ENCODE data around the gene HIRIP3.

The HIRIP3 gene

DNA sequence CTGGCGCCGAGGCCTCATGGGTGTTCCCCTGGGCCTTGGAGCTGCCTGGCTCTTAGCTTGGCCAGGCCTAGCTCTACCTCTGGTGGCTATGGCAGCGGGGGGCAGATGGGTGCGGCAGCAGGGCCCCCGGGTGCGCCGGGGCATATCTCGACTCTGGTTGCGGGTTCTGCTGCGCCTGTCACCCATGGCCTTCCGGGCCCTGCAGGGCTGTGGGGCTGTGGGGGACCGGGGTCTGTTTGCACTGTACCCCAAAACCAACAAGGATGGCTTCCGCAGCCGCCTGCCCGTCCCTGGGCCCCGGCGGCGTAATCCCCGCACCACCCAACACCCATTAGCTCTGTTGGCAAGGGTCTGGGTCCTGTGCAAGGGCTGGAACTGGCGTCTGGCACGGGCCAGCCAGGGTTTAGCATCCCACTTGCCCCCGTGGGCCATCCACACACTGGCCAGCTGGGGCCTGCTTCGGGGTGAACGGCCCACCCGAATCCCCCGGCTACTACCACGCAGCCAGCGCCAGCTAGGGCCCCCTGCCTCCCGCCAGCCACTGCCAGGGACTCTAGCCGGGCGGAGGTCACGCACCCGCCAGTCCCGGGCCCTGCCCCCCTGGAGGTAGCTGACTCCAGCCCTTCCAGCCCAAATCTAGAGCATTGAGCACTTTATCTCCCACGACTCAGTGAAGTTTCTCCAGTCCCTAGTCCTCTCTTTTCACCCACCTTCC, 7.9 kb downstream of the HIRIP3 start:
- H3K4me2 ChIP-seq (ENCODE audit: insufficient read depth, low read length) = no peak overlapping the region
- no peak overlapping the region for H3K9ac ChIP-seq (ENCODE audit: low read depth, low read length)
- H3K36me3 ChIP-seq (ENCODE audit: insufficient read depth, low read length) = peaks cover 100% of the 10 kb centered on the region
- H3K27me3 ChIP-seq (ENCODE audit: insufficient read depth, low read length, poor library complexity) = no peaks in the 10 kb centered on the region
- ATAC-seq (ENCODE audit: insufficient read depth, low read depth) (no peak), DNase-seq (no peak)
- peaks cover 14% of the 10 kb centered on the region for H4K20me1 ChIP-seq (ENCODE audit: insufficient read depth, low read length)
- no peak overlapping the region for H3K4me3 ChIP-seq (ENCODE audit: low read depth in 1 of 2, low read length in 2 of 2)
- H3K4me1 ChIP-seq (ENCODE audit: insufficient read depth, low read length) = no peaks in the 10 kb centered on the region
- TF ChIP-seq EZH2 (IDR thresholded peaks at IDR 0.05; ENCODE audit: borderline replicate concordance, low read depth, low read length, severe bottlenecking) = no peak
- TF ChIP-seq, protein P1, sequence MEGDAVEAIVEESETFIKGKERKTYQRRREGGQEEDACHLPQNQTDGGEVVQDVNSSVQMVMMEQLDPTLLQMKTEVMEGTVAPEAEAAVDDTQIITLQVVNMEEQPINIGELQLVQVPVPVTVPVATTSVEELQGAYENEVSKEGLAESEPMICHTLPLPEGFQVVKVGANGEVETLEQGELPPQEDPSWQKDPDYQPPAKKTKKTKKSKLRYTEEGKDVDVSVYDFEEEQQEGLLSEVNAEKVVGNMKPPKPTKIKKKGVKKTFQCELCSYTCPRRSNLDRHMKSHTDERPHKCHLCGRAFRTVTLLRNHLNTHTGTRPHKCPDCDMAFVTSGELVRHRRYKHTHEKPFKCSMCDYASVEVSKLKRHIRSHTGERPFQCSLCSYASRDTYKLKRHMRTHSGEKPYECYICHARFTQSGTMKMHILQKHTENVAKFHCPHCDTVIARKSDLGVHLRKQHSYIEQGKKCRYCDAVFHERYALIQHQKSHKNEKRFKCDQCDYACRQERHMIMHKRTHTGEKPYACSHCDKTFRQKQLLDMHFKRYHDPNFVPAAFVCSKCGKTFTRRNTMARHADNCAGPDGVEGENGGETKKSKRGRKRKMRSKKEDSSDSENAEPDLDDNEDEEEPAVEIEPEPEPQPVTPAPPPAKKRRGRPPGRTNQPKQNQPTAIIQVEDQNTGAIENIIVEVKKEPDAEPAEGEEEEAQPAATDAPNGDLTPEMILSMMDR (IDR thresholded peaks at IDR 0.05; ENCODE audit: borderline replicate concordance, extremely low read depth, low read length, poor library complexity, severe bottlenecking) = no peak
- H3K9me3 ChIP-seq (ENCODE audit: insufficient read depth, low read length, severe bottlenecking) = no peaks in the 10 kb centered on the region
- no peak overlapping the region for H3K27ac ChIP-seq (ENCODE audit: low read length)
- no peak overlapping the region for H2AFZ ChIP-seq (ENCODE audit: low read depth, low read length)
- no peaks in the 10 kb centered on the region for H3K79me2 ChIP-seq (ENCODE audit: insufficient read depth, low read length)

DNA sequence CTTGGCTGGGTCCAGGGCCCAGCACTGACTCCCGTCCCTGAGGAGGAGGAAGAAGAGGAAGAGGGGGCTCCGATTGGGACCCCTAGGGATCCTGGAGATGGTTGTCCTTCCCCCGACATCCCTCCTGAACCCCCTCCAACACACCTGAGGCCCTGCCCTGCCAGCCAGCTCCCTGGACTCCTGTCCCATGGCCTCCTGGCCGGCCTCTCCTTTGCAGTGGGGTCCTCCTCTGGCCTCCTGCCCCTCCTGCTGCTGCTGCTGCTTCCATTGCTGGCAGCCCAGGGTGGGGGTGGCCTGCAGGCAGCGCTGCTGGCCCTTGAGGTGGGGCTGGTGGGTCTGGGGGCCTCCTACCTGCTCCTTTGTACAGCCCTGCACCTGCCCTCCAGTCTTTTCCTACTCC, 8.5 kb downstream of the HIRIP3 start:
- Histone ChIP-seq H3K27me3 (ENCODE audit: insufficient read depth, low read length, poor library complexity) (no peaks in the 10 kb centered on the region), H3K9me3 (ENCODE audit: insufficient read depth, low read length, severe bottlenecking) (no peaks in the 10 kb centered on the region), H3K4me2 (ENCODE audit: insufficient read depth, low read length) (no peak overlapping the region), H3K79me2 (ENCODE audit: insufficient read depth, low read length) (no peaks in the 10 kb centered on the region), H4K20me1 (ENCODE audit: insufficient read depth, low read length) (peaks cover 14% of the 10 kb centered on the region), H3K27ac (ENCODE audit: low read length) (no peak overlapping the region), H3K36me3 (ENCODE audit: insufficient read depth, low read length) (peaks cover 100% of the 10 kb centered on the region), H3K9ac (ENCODE audit: low read depth, low read length) (no peak overlapping the region), H3K4me3 (ENCODE audit: low read depth in 1 of 2, low read length in 2 of 2) (no peak overlapping the region), H2AFZ (ENCODE audit: low read depth, low read length) (no peak overlapping the region), H3K4me1 (ENCODE audit: insufficient read depth, low read length) (no peaks in the 10 kb centered on the region)
- no peak for ATAC-seq (ENCODE audit: insufficient read depth, low read depth)
- DNase-seq = no peak
- TF ChIP-seq EZH2 (IDR thresholded peaks at IDR 0.05; ENCODE audit: borderline replicate concordance, low read depth, low read length, severe bottlenecking) = no peak
- TF ChIP-seq, protein P1 (IDR thresholded peaks at IDR 0.05; ENCODE audit: borderline replicate concordance, extremely low read depth, low read length, poor library complexity, severe bottlenecking) = no peak

GRCh38 chr16:29986231-29986630, 9.2 kb downstream of the HIRIP3 start:
- Histone ChIP-seq H3K36me3 (ENCODE audit: insufficient read depth, low read length) (peaks cover 100% of the 10 kb centered on the region), H4K20me1 (ENCODE audit: insufficient read depth, low read length) (peaks cover 14% of the 10 kb centered on the region), H3K9ac (ENCODE audit: low read depth, low read length) (no peak overlapping the region), H3K4me1 (ENCODE audit: insufficient read depth, low read length) (no peaks in the 10 kb centered on the region), H3K4me2 (ENCODE audit: insufficient read depth, low read length) (no peak overlapping the region), H3K4me3 (ENCODE audit: low read depth in 1 of 2, low read length in 2 of 2) (no peak overlapping the region), H3K9me3 (ENCODE audit: insufficient read depth, low read length, severe bottlenecking) (no peaks in the 10 kb centered on the region), H3K79me2 (ENCODE audit: insufficient read depth, low read length) (no peaks in the 10 kb centered on the region), H2AFZ (ENCODE audit: low read depth, low read length) (no peak overlapping the region), H3K27me3 (ENCODE audit: insufficient read depth, low read length, poor library complexity) (no peaks in the 10 kb centered on the region), H3K27ac (ENCODE audit: low read length) (no peak overlapping the region)
- DNase-seq (no peak), ATAC-seq (ENCODE audit: insufficient read depth, low read depth) (no peak)
- TF ChIP-seq, protein P1 (IDR thresholded peaks at IDR 0.05; ENCODE audit: borderline replicate concordance, extremely low read depth, low read length, poor library complexity, severe bottlenecking) = no peak
- TF ChIP-seq EZH2 (IDR thresholded peaks at IDR 0.05; ENCODE audit: borderline replicate concordance, low read depth, low read length, severe bottlenecking) = no peak

Measured in DND-41 (cell line).